K562 (cell line): ENCODE measurements around the gene SORL1-AS1.

Source experiments
- ATAC-seq: fragments of 200-7000 bp; cut with Tn5 transposase; 3 replicates; pipeline ENCODE4 v1.9.1; 2020; ENCODE audit warnings: moderate library complexity
- BruUV-seq: library from RNA; stranded (reverse); fragments of 400-500 nt; replicated peaks from 2 replicates; lab custom pipeline; 2021; lab: Mats Ljungman, UMichigan
- CTCF ChIA-PET: fragments of 300-600 bp; formaldehyde crosslinking; extraction: SDS; loops from one replicate; lab custom pipeline; 2021; ENCODE audit warnings: low intra/inter-chr PET ratio; lab: Yijun Ruan, JAX
- POLR2A ChIA-PET: fragments of 300-600, 350-650 bp; sonication (Branson Sonifier 250); formaldehyde crosslinking; extraction: SDS; loops from one replicate; lab custom pipeline; 2021; ENCODE audit warnings: antibody characterized with exemption, inconsistent platforms; lab: Yijun Ruan, JAX
- DNase-seq, 4 experiments: peaks; one replicate each; pipeline versions ENCODE4 v3.0.0 to v3.0.0-alpha.2; 2011 to 2018; ENCODE audit warnings: low spot score in 3 of 4, mixed read lengths in 3 of 4; ENCODE audit errors: extremely low read depth in 1 of 4
- FAIRE-seq: peaks from 2 replicates; lab custom pipeline; 2011; peaks lifted over from hg19 to GRCh38; lab: Jason Lieb, UNC
- H2AFZ ChIP-seq: 2 replicates; pipeline ENCODE4 v1.6.0; 2011; ENCODE audit warnings: low read depth, low read length, control low read depth, inconsistent platforms
- H3K27ac ChIP-seq: fragments of 200-600 bp; 3 replicates; pipeline ENCODE4 v1.8.0; 2011; ENCODE audit warnings: low read depth, mild to moderate bottlenecking, control low read depth, inconsistent platforms, low read length, moderate library complexity, mixed read lengths; ENCODE audit errors: extremely low read depth
- H3K27me3 ChIP-seq, 2 experiments: fragments of 300-600 bp in 1 of 2; 2 replicates in 1 of 2; 3 replicates in 1 of 2; pipeline versions ENCODE4 v1.6.0 to v1.8.0; 2011; ENCODE audit warnings: inconsistent platforms in 2 of 2, low read length in 2 of 2, mild to moderate bottlenecking in 1 of 2, mixed read lengths in 1 of 2, moderate library complexity in 1 of 2; ENCODE audit not compliant: control insufficient read depth in 2 of 2, insufficient read depth in 2 of 2
- H3K36me3 ChIP-seq: fragments of 300-600 bp; 3 replicates; pipeline ENCODE4 v1.8.0; 2011; ENCODE audit warnings: mild to moderate bottlenecking, low read length, inconsistent platforms; ENCODE audit not compliant: control insufficient read depth, insufficient read depth
- H3K4me1 ChIP-seq, 2 experiments: fragments of 200-600 bp in 1 of 2; replicated peaks in 1 of 2; 2 replicates in 1 of 2; 3 replicates in 1 of 2; pipeline versions ENCODE4 v1.5.1 to v1.8.0; 2011; ENCODE audit warnings: inconsistent platforms in 2 of 2, low read length in 2 of 2, mild to moderate bottlenecking in 1 of 2, mixed read lengths in 1 of 2, moderate library complexity in 1 of 2; ENCODE audit not compliant: control insufficient read depth in 2 of 2, insufficient read depth in 2 of 2
- H3K4me2 ChIP-seq: 2 replicates; pipeline ENCODE4 v1.6.1; 2011; ENCODE audit warnings: low read length, control low read depth, inconsistent platforms, mixed read lengths; ENCODE audit not compliant: insufficient read depth
- H3K4me3 ChIP-seq: fragments of 200-600 bp; sonication (generic), shearing (Covaris generic); 2 replicates; pipeline ENCODE4 v1.5.1; 2016; ENCODE audit warnings: control low read depth, inconsistent platforms
- H3K79me2 ChIP-seq: fragments of 200-600 bp; 3 replicates; pipeline ENCODE4 v1.8.0; 2011; ENCODE audit warnings: low read length, inconsistent platforms; ENCODE audit not compliant: control insufficient read depth, insufficient read depth
- H3K9ac ChIP-seq, 2 experiments: 2 replicates each; pipeline versions ENCODE4 v1.6.0 to v1.6.1; 2011; ENCODE audit warnings: low read depth in 2 of 2, low read length in 2 of 2, control low read depth in 1 of 2, inconsistent platforms in 1 of 2, mild to moderate bottlenecking in 1 of 2, mixed read lengths in 1 of 2; ENCODE audit not compliant: insufficient read depth in 1 of 2
- H3K9me1 ChIP-seq: one replicate; pipeline ENCODE4 v1.6.0; 2011; ENCODE audit warnings: inconsistent platforms, mild to moderate bottlenecking, low read length, moderate library complexity; ENCODE audit not compliant: control insufficient read depth, insufficient read depth
- H3K9me3 ChIP-seq: replicated peaks from 2 replicates; pipeline ENCODE4 v1.5.1; 2011; ENCODE audit warnings: low read depth, low read length, inconsistent platforms; ENCODE audit not compliant: control insufficient read depth, insufficient read depth
- H4K20me1 ChIP-seq: replicated peaks from 2 replicates; pipeline ENCODE4 v1.6.1; 2011; ENCODE audit warnings: low read length, inconsistent platforms, mixed read lengths; ENCODE audit not compliant: control insufficient read depth, insufficient read depth
- BRCA1 ChIP-seq, 2 experiments: fragments of 450-650 bp in 1 of 2; sonication (generic) in 1 of 2; formaldehyde crosslinking in 1 of 2; IDR thresholded peaks; 2 replicates each; pipeline versions ENCODE4 v1.5.0 to v1.6.1; 2017 to 2020; ENCODE audit warnings: mild to moderate bottlenecking in 1 of 2, missing genetic modification reagents in 1 of 2
- CBX1 ChIP-seq: sonication (generic); IDR thresholded peaks from 2 replicates; pipeline ENCODE4 v1.6.1; 2016; ENCODE audit warnings: antibody characterized with exemption, low read depth, mild to moderate bottlenecking
- CBX2 ChIP-seq: fragments of 200-600 bp; sonication (generic); IDR thresholded peaks from one replicate; pipeline ENCODE4 v1.6.1; 2012; ENCODE audit warnings: mild to moderate bottlenecking, low read length, inconsistent platforms; ENCODE audit not compliant: insufficient read depth, poor library complexity, severe bottlenecking
- FOXK1 ChIP-seq: sonication (generic); formaldehyde crosslinking; IDR thresholded peaks from 2 replicates; pipeline ENCODE4 v1.8.0; 2022; ENCODE audit warnings: missing genetic modification reagents, mild to moderate bottlenecking, borderline replicate concordance
- HES1 ChIP-seq: fragments of 450-650 bp; IDR thresholded peaks from 2 replicates; pipeline ENCODE4 v1.6.1; 2016; ENCODE audit warnings: low read depth, mild to moderate bottlenecking, moderate library complexity
- LEF1 ChIP-seq: fragments of 450-650 bp; IDR thresholded peaks from 2 replicates; pipeline ENCODE4 v1.6.1; 2016; ENCODE audit warnings: mild to moderate bottlenecking
- MCM5 ChIP-seq: fragments of 450-650 bp; IDR thresholded peaks from 2 replicates; pipeline ENCODE4 v1.6.1; 2016; ENCODE audit warnings: low read depth
- NFXL1 ChIP-seq: fragments of 450-650 bp; formaldehyde crosslinking; IDR thresholded peaks from 2 replicates; pipeline ENCODE4 v1.4.0; 2021; ENCODE audit warnings: mild to moderate bottlenecking
- RBM34 ChIP-seq: fragments of 200-400 bp; formaldehyde crosslinking; IDR thresholded peaks from 2 replicates; pipeline ENCODE4 v1.6.1; 2018; ENCODE audit warnings: low read length, borderline replicate concordance; ENCODE audit not compliant: insufficient read depth
- ZNF318 ChIP-seq, 2 experiments: fragments of 450-650 bp; IDR thresholded peaks; 2 replicates each; pipeline ENCODE4 v1.6.1; 2016; ENCODE audit warnings: mild to moderate bottlenecking in 2 of 2, borderline replicate concordance in 1 of 2, low read depth in 1 of 2, moderate library complexity in 1 of 2
- ZNF695 ChIP-seq: fragments of 450-650 bp; formaldehyde crosslinking; IDR thresholded peaks from 2 replicates; pipeline ENCODE4 v1.4.0; 2020; ENCODE audit warnings: mild to moderate bottlenecking, moderate library complexity
- ZNF780A ChIP-seq: fragments of 250-450 bp; sonication (Bioruptor Pico); IDR thresholded peaks from 2 replicates; pipeline ENCODE4 v1.5.0; 2021; ENCODE audit warnings: mild to moderate bottlenecking
- ZZZ3 ChIP-seq: fragments of 450-650 bp; IDR thresholded peaks from 2 replicates; pipeline ENCODE4 v1.6.1; 2016; ENCODE audit warnings: antibody characterized with exemption, mild to moderate bottlenecking, moderate library complexity
- WGBS: fragments of 100-300 bp; shearing (Covaris generic); methylation state at CpG from one replicate; pipeline ENCODE4 v1.1.6; 2016; ENCODE audit warnings: low coverage, mixed read lengths; ENCODE audit not compliant: insufficient coverage; ENCODE audit errors: missing lambda C conversion rate; 5-methylcytosine and 5-hydroxymethylcytosine counted together
- in situ Hi-C: fragments of 300-500 bp; cut with MboI; formaldehyde crosslinking; loops from 4 replicates; pipeline ENCODE4 v1.15.0; 2018; ENCODE audit warnings: inconsistent platforms, mixed read lengths
- intact Hi-C: fragments of 100-400 bp; cut with micrococcal nuclease; formaldehyde crosslinking; loops from 2 replicates; pipeline ENCODE4 v1.14.2; 2022

Gene SORL1-AS1

GRCh38 chr11:121435132-121435531 is 17.6 kb downstream of the SORL1-AS1 start:
- Histone ChIP-seq H4K20me1 (no peaks in the 10 kb centered on the region), H3K9ac (no peak overlapping the region), H3K9me1 (no peaks in the 10 kb centered on the region), H2AFZ (no peak overlapping the region), H3K27me3 (no peaks in the 10 kb centered on the region), H3K27ac (no peak overlapping the region), H3K9me3 (no peaks in the 10 kb centered on the region), H3K4me1 (no peaks in the 10 kb centered on the region), H3K79me2 (no peaks in the 10 kb centered on the region), H3K36me3 (no peaks in the 10 kb centered on the region), H3K4me3 (no peak overlapping the region), H3K4me2 (no peak overlapping the region)
- DNase-seq (no peak), FAIRE-seq (no peak), ATAC-seq (no peak)
- in situ Hi-C loops (no loop called here), intact Hi-C loops (no loop called here)
- ChIA-PET CTCF (no interaction called here), POLR2A (no interaction called here)
- BruUV-seq, result no TSS peak
- WGBS, result 0% methylated on average over 4 of the region's 4 CpGs
- TF ChIP-seq ZZZ3 (no peak), CBX2 (no peak), ZNF318 (IDR thresholded peaks at IDR 0.05; ENCODE audit: borderline replicate concordance in 1 of 2, low read depth in 1 of 2) (no peak), NFXL1 (CRISPR knock-in tag) (no peak), ZNF780A (CRISPR knock-in tag) (no peak), FOXK1 (CRISPR knock-in tag) (no peak), BRCA1 (IDR thresholded peaks at IDR 0.05) (no peak), BRCA1 (CRISPR knock-in tag; IDR thresholded peaks at IDR 0.05) (no peak), MCM5 (no peak), RBM34 (no peak), CBX1 (no peak), HES1 (no peak), LEF1 (no peak), ZNF695 (CRISPR knock-in tag) (no peak)
